Progenitor cell of endocrine pancreas (in vitro differentiated cells): ENCODE measurements around the gene MORC1. TPM values are rescaled to one million over a fixed set of nuclear protein-coding genes. Genes with fewer than 3 reads are reported as not detected.

Experiments
- DNase-seq: peaks from one replicate; pipeline ENCODE4 v3.0.0; 2021; ENCODE audit warnings: low spot score; ENCODE audit not compliant: unreplicated experiment
- H3K27ac Mint-ChIP-seq: 2 replicates; pipeline ENCODE4 v1.8.0; 2021; ENCODE audit warnings: mild to moderate bottlenecking, moderate library complexity, mixed read lengths
- H3K27me3 Mint-ChIP-seq: 2 replicates; pipeline ENCODE4 v1.8.0; 2021; ENCODE audit warnings: mixed read lengths
- H3K36me3 Mint-ChIP-seq: 2 replicates; pipeline ENCODE4 v1.8.0; 2022; ENCODE audit warnings: mixed read lengths; ENCODE audit not compliant: insufficient read depth
- H3K4me1 Mint-ChIP-seq: 2 replicates; pipeline ENCODE4 v1.8.0; 2021; ENCODE audit warnings: low read depth, mixed read lengths
- H3K4me3 Mint-ChIP-seq: 2 replicates; pipeline ENCODE4 v1.8.0; 2021; ENCODE audit warnings: low read depth, mild to moderate bottlenecking, moderate library complexity, mixed read lengths
- H3K9me3 Mint-ChIP-seq: 2 replicates; pipeline ENCODE4 v1.8.0; 2021; ENCODE audit warnings: low read depth, mixed read lengths
- CTCF ChIP-seq: fragments of 200-600 bp; sonication (generic); IDR thresholded peaks from one replicate; pipeline ENCODE4 v1.5.0; 2021; ENCODE audit warnings: antibody characterized with exemption, mild to moderate bottlenecking; ENCODE audit not compliant: unreplicated experiment
- total RNA-seq: library from RNA; stranded (reverse); gene quantifications from 2 replicates; pipeline ENCODE4 v1.2.1, GENCODE V29; 2021

Gene MORC1
- total RNA-seq, 1 donor from 2014 or later: not detected

GRCh38 chr3:109152320-109152719 lies 34.4 kb upstream of the MORC1 start:
- TF ChIP-seq CTCF: no peak
- Mint-ChIP-seq H3K36me3 (no peaks in the 10 kb centered on the region), H3K27ac (no peak overlapping the region), H3K4me1 (no peaks in the 10 kb centered on the region), H3K4me3 (no peak overlapping the region), H3K27me3 (no peaks in the 10 kb centered on the region), H3K9me3 (no peaks in the 10 kb centered on the region)
- no peak for DNase-seq

- no peak for DNase-seq
- no peak for TF ChIP-seq CTCF
- H3K4me1 Mint-ChIP-seq: no peaks in the 10 kb centered on the region
- no peak overlapping the region for H3K4me3 Mint-ChIP-seq
- H3K9me3 Mint-ChIP-seq: no peaks in the 10 kb centered on the region
- H3K27ac Mint-ChIP-seq: no peak overlapping the region
- no peaks in the 10 kb centered on the region for H3K27me3 Mint-ChIP-seq
- no peaks in the 10 kb centered on the region for H3K36me3 Mint-ChIP-seq
Observed at GRCh38 chr3:109149078-109149477, 31.1 kb upstream of the MORC1 start.

- no peak overlapping the region for H3K4me3 Mint-ChIP-seq
- H3K9me3 Mint-ChIP-seq: no peaks in the 10 kb centered on the region
- TF ChIP-seq CTCF: no peak
- DNase-seq: no peak
- no peak overlapping the region for H3K27ac Mint-ChIP-seq
- H3K4me1 Mint-ChIP-seq: no peaks in the 10 kb centered on the region
- H3K27me3 Mint-ChIP-seq: no peaks in the 10 kb centered on the region
- no peaks in the 10 kb centered on the region for H3K36me3 Mint-ChIP-seq
Observed at GRCh38 chr3:109143646-109144045, 25.7 kb upstream of the MORC1 start.

- no peaks in the 10 kb centered on the region for H3K36me3 Mint-ChIP-seq
- no peak overlapping the region for H3K4me3 Mint-ChIP-seq
- no peaks in the 10 kb centered on the region for H3K9me3 Mint-ChIP-seq
- DNase-seq: no peak
- no peak for TF ChIP-seq CTCF
- no peaks in the 10 kb centered on the region for H3K4me1 Mint-ChIP-seq
- H3K27me3 Mint-ChIP-seq: no peaks in the 10 kb centered on the region
- H3K27ac Mint-ChIP-seq: no peak overlapping the region
Observed at GRCh38 chr3:109140318-109140717, 22.4 kb upstream of the MORC1 start.

- no peaks in the 10 kb centered on the region for H3K36me3 Mint-ChIP-seq
- DNase-seq: no peak
- H3K27ac Mint-ChIP-seq: no peak overlapping the region
Observed at GRCh38 chr3:109137761-109138160, 19.8 kb upstream of the MORC1 start.

More at GRCh38 chr3:109137761-109138160, 19.8 kb upstream of the MORC1 start:
- Mint-ChIP-seq H3K4me3 (no peak overlapping the region), H3K27me3 (no peaks in the 10 kb centered on the region), H3K9me3 (no peaks in the 10 kb centered on the region), H3K4me1 (no peaks in the 10 kb centered on the region)
- TF ChIP-seq CTCF: no peak
